Smooth muscle cell (in vitro differentiated cells): ENCODE data around the gene GRIN2A. TPM values are rescaled to one million over a fixed set of nuclear protein-coding genes. Genes with fewer than 3 reads are reported as not detected.

Source experiments
- DNase-seq: peaks from one replicate; lab custom pipeline; 2025; ENCODE audit not compliant: unreplicated experiment; lab: John Stamatoyannopoulos, UW
- H2AFZ ChIP-seq: fragments of 200-600 bp; sonication (generic); 2 replicates; pipeline ENCODE4 v1.6.0; 2016; ENCODE audit warnings: antibody characterized with exemption, low read depth, mild to moderate bottlenecking
- H3F3A ChIP-seq: fragments of 200-600 bp; sonication (generic); 2 replicates; pipeline ENCODE4 v1.6.0; 2017; ENCODE audit warnings: antibody characterized with exemption, low read depth
- H3K27ac ChIP-seq: fragments of 200-600 bp; sonication (generic); 2 replicates; pipeline ENCODE4 v1.5.1; 2016; ENCODE audit warnings: low read depth, mild to moderate bottlenecking
- H3K27me3 ChIP-seq: fragments of 200-600 bp; sonication (generic); 2 replicates; pipeline ENCODE4 v1.6.1; 2016; ENCODE audit warnings: low read depth, mild to moderate bottlenecking
- H3K36me3 ChIP-seq: fragments of 200-600 bp; sonication (generic); 2 replicates; pipeline ENCODE4 v1.5.1; 2016; ENCODE audit warnings: low read depth
- H3K4me1 ChIP-seq: fragments of 200-600 bp; sonication (generic); 2 replicates; pipeline ENCODE4 v1.5.1; 2016; ENCODE audit warnings: low read depth
- H3K4me2 ChIP-seq: fragments of 200-600 bp; sonication (generic); 2 replicates; pipeline ENCODE4 v1.6.0; 2016; ENCODE audit warnings: mild to moderate bottlenecking
- H3K4me3 ChIP-seq: fragments of 200-600 bp; sonication (generic); 2 replicates; pipeline ENCODE4 v1.5.1; 2016; ENCODE audit warnings: mild to moderate bottlenecking
- H3K79me2 ChIP-seq: fragments of 200-600 bp; sonication (generic); 2 replicates; pipeline ENCODE4 v1.6.0; 2016; ENCODE audit warnings: low read depth, mild to moderate bottlenecking
- H3K9ac ChIP-seq: fragments of 200-600 bp; sonication (generic); 2 replicates; pipeline ENCODE4 v1.6.0; 2016; ENCODE audit warnings: low read depth
- H3K9me3 ChIP-seq: fragments of 200-600 bp; sonication (generic); replicated peaks from 2 replicates; pipeline ENCODE4 v1.5.1; 2016; ENCODE audit warnings: low read depth
- H4K20me1 ChIP-seq: fragments of 200-600 bp; sonication (generic); 2 replicates; pipeline ENCODE4 v1.6.0; 2016; ENCODE audit warnings: low read depth
- CTCF ChIP-seq: fragments of 200-600 bp; sonication (generic); IDR thresholded peaks from 2 replicates; pipeline ENCODE4 v1.5.1; 2017; ENCODE audit warnings: borderline replicate concordance, mild to moderate bottlenecking, antibody characterized with exemption; ENCODE audit not compliant: insufficient read depth, poor library complexity, severe bottlenecking
- WGBS: methylation state at CpG from one replicate; pipeline ENCODE4 v1.1.7; 2016; ENCODE audit warnings: low lambda C conversion rate; 5-methylcytosine and 5-hydroxymethylcytosine counted together
- polyA plus RNA-seq: library from polyadenylated mRNA; unstranded; fragments of >200 nt; fragmentation: Nextera tagmentation; extraction: Ambion mirVana; gene quantifications from 2 replicates; pipeline ENCODE4 v1.2.1, GENCODE V29; 2016
- total RNA-seq: library from RNA; depleted of rRNA; stranded (reverse); fragments of >200 nt; gene quantifications from 2 replicates; pipeline ENCODE4 v1.2.3, GENCODE V29; 2014

The GRIN2A gene
- total and polyA plus RNA-seq, 2 experiments from 2014 or later: 0.02 to 0.13 TPM

- H3K4me1 ChIP-seq: no peaks in the 10 kb centered on the region
- no peaks in the 10 kb centered on the region for H3F3A ChIP-seq
- H3K36me3 ChIP-seq: no peaks in the 10 kb centered on the region
- peak overlapping the region; percentile 7 for H3K9ac ChIP-seq
- no peak overlapping the region for H2AFZ ChIP-seq
- H3K27me3 ChIP-seq: no peaks in the 10 kb centered on the region
- H4K20me1 ChIP-seq: no peaks in the 10 kb centered on the region
- 2% methylated on average over 5 of the region's 5 CpGs for WGBS
- H3K4me2 ChIP-seq: peak overlapping the region; percentile 6
- no peak for TF ChIP-seq CTCF
- no peak for DNase-seq
- no peaks in the 10 kb centered on the region for H3K9me3 ChIP-seq
- no peak overlapping the region for H3K27ac ChIP-seq
- H3K79me2 ChIP-seq: no peaks in the 10 kb centered on the region
- H3K4me3 ChIP-seq: no peak overlapping the region
Measured at GRCh38 chr16:9787717-9788116, 394.5 kb downstream of the GRIN2A start.

GRCh38 chr16:9780831-9781230 lies 401.4 kb downstream of the GRIN2A start:
- Histone ChIP-seq H3K79me2 (no peaks in the 10 kb centered on the region), H3K9me3 (no peaks in the 10 kb centered on the region), H3K4me3 (no peak overlapping the region), H4K20me1 (no peaks in the 10 kb centered on the region), H3K27ac (no peak overlapping the region), H3K4me2 (no peak overlapping the region), H3K4me1 (no peaks in the 10 kb centered on the region), H3K27me3 (no peaks in the 10 kb centered on the region), H3K9ac (no peak overlapping the region), H2AFZ (no peak overlapping the region), H3K36me3 (no peaks in the 10 kb centered on the region), H3F3A (no peaks in the 10 kb centered on the region)
- no peak for DNase-seq
- 88% methylated on average over 4 of the region's 4 CpGs for WGBS
- TF ChIP-seq CTCF: no peak

- no peak for TF ChIP-seq CTCF
- H3K9ac ChIP-seq: no peak overlapping the region
- 79% methylated on average over 5 of the region's 5 CpGs for WGBS
- H3K36me3 ChIP-seq: no peaks in the 10 kb centered on the region
- H3K79me2 ChIP-seq: no peaks in the 10 kb centered on the region
- H3F3A ChIP-seq: no peaks in the 10 kb centered on the region
- H3K4me1 ChIP-seq: no peaks in the 10 kb centered on the region
- H3K27ac ChIP-seq: no peak overlapping the region
- no peaks in the 10 kb centered on the region for H3K9me3 ChIP-seq
- no peak overlapping the region for H2AFZ ChIP-seq
- DNase-seq: no peak
- H3K27me3 ChIP-seq: no peaks in the 10 kb centered on the region
- H3K4me2 ChIP-seq: no peak overlapping the region
- no peaks in the 10 kb centered on the region for H4K20me1 ChIP-seq
- H3K4me3 ChIP-seq: no peak overlapping the region
Measured at GRCh38 chr16:9778849-9779248, 403.4 kb downstream of the GRIN2A start.

- Histone ChIP-seq H3K4me3 (no peak overlapping the region), H3F3A (no peaks in the 10 kb centered on the region), H3K27ac (no peak overlapping the region), H2AFZ (no peak overlapping the region), H3K36me3 (no peaks in the 10 kb centered on the region), H3K4me2 (no peak overlapping the region), H3K9ac (no peak overlapping the region), H3K9me3 (no peaks in the 10 kb centered on the region), H3K4me1 (no peaks in the 10 kb centered on the region), H3K79me2 (no peaks in the 10 kb centered on the region), H4K20me1 (no peaks in the 10 kb centered on the region), H3K27me3 (no peaks in the 10 kb centered on the region)
- TF ChIP-seq CTCF: no peak
- DNase-seq: no peak
- WGBS: 90% methylated on average over 5 of the region's 5 CpGs
Measured at GRCh38 chr16:9775998-9776397, 406.2 kb downstream of the GRIN2A start.
